Fibroblast of skin of back (primary cell): Measurements from ENCODE around the gene ID3.
"Not testable (repeated sequence)": the region's sequence is repeated elsewhere in the genome, so short reads cannot be mapped to it uniquely, and the experiment has no call there.

Experiments used
- DNase-seq: peaks from one replicate; pipeline ENCODE4 v3.0.0-alpha.2; 2013

The ID3 gene

GRCh38 chr1:23546897-23547584 lies 12.3 kb downstream of the ID3 start:
- DNase-seq, result no peak

DNA sequence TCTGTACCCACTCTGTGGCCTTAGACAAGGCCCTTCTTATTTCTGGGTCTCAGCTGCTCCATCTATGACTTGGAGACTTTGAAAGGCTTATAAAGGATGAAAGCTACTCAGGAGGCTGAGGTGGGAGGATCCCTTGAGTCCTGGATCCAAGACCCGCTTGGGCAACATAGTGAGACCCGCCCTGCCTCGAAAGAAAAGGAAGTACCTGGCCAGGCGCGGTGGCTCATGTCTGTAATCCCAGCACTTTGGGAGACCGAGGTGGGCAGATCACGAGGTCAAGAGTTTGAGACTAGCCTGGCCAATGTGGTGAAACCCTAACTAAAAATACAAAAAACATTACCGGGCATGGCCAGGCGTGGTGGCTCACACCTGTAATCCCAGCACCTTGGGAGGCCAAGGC lies 13.4 kb downstream of the ID3 start:
- no peak for DNase-seq

DNA sequence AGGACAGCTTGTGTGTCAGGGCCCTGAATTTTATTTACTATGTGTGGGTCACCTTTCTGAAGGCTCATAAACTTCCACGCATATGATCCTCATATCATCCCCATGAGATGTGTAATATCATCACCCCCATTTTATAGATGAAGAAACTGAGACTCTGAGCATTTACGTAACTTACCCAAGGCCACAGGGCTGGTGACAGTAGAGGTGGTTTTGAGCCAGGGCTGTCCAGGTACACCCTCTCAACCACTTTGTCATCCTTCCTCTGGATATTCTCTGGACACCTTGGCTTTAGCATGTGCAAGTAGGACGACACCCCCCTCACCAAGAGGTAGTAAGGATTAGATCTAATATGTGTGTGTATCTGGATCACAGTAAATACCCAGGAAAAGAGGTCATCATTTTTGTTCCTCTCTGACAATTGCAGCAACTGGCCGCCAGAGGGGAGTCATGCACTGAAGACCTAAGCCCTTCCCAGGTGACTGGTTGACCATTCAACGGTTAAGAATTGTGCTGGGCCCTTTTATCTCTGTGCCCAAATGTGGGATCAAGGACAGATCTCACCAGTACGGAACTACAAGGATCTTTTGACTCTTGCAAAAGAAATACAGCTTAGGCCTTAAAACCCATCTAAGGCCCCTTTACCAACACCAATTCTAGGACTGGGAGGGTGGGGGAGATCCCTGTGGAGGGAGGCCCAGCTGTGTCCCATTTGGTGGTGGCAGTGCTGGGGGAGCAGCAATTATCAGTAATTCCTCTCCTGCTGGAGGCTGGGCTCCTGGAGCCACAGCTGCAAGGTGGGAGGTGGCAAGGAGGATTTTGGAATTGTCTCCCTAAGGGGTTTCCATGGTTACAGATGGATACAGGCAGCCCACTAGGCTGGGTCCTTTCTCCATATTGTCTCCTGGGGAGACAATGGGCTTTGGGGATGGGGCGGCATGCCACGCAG lies 14.6 kb downstream of the ID3 start:
- DNase-seq, result peak; percentile 76

DNA sequence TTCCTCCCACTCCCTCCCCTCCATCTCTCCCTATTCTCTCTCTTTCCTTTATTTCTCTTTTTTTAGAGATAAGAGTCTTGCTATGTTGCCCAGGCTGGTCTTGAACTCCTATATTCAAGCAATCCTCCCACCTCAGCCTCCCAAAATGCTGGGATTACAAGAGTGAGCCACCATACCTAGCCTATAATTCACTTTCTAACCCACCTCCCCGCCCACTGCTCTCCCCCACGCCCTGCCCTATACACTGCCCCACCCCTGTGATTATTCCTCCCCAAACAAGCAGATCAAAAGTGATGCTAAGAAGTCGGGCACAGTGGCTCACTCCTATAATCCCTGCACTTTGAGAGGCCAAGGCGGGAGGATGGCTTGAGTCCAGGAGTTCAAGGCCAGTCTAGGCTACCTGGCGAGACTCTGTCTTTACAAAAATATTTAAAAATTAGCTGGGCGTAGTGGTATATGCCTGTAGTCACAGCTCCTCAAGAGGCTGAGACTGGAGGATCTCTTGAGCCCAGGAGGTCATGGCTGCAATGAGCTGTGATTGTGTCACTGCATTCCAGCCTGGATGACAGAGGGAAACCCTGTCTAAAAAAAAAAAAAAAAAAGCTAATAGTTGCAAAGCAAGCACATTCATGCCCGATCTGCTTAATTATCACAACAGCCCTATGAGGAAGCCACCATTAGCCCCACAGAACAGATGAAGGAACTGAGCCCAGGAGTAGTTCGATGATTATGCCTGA lies 15.4 kb downstream of the ID3 start:
- DNase-seq, result peak; percentile 58

- not testable (repeated sequence) for DNase-seq
Measured at GRCh38 chr1:23542940-23543339, 16.4 kb downstream of the ID3 start.

- DNase-seq, result peak; percentile 87
Measured at GRCh38 chr1:23539698-23540266, 19.5 kb downstream of the ID3 start.

DNA sequence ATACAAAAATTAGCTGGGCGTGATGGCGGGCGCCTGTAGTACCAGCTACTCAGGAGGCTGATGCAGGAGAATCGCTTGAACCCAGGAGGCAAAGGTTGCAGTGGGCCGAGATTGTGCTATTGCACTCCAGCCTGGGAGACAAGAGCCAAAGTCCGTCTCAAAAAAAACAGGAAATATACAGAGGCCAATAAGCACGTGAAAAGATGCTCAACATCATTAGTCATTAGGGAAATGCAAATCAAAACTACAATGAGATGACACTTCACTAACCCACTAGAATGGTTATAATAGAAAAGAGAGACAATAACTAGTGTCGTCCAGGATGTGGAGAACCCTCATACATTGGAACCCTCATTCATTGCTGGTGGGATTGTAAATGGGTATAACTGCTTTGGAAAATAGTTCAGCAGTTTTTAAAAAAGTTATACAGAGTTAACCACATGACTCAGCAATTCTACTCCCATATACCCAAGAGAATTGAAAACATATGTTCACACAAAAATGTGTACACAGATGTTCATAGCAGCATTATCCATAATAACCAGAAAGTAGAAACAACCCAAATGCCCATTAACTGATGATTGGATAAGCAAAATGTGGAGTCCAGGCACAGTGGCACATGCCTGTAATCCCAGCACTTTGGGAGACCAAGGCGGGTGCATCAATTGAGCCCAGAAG lies 21.9 kb downstream of the ID3 start:
- DNase-seq, result peak; percentile 51

GRCh38 chr1:23533246-23534023 lies 25.9 kb downstream of the ID3 start:
- no peak for DNase-seq

- no peak for DNase-seq
Measured at GRCh38 chr1:23531562-23532094, 27.7 kb downstream of the ID3 start.

GRCh38 chr1:23530747-23531561 lies 28.3 kb downstream of the ID3 start, which contains the start of gene E2F2:
Gene E2F2, minus strand, starts transcription at chr1:23531233. Its CDS starts 440 bp downstream, at chr1:23530793.
- DNase-seq, result peak; percentile 83

- DNase-seq, result no peak
Measured at GRCh38 chr1:23530087-23530746, 29.1 kb downstream of the ID3 start.

DNA sequence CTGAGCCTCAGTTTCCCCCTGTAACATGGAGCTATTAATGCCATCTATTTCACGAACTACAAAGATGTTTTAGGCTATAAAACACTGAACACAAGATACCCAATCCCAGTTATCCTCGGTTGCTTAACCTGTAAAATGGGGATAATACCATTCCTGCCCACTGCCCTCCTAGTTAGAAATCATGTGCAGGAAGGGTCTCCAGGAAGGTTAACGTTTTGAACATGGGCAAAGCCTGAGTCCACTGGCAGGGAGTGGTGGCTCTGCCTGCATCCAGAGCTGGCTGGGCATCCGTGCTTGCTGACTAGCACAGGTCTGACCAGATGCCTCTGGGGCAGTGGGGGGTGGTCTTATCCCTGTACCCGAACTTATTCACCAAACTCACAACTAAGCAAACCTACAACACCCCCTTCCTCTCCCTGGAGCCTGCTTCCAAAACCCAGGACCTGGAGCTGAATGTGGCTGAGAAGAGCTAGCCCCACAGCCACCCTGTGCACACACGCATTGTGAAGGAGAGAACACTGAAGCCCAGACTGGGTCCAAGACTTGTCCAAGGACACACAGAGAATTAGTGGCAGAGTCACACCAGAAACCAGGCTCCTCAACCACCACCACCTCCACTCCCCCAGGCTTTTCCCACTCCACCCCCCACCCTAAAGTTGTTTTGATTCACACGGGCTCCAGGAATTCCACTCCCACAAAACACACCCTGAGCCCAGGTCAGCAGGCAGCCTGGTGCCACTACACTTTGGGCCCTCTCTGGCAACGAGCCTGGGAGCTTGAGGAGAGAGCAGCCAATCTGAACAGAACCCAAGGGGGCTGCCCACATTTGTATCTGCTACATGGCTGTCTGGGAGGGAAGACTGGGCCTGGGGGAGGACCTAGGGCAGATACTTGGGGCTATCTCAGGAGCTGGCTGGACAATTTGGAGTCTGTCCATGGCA lies 29.9 kb downstream of the ID3 start:
- DNase-seq, result no peak

- peak; percentile 81 for DNase-seq
Measured at GRCh38 chr1:23528250-23528978, 30.9 kb downstream of the ID3 start.

- no peak for DNase-seq
Measured at GRCh38 chr1:23527900-23528249, 31.4 kb downstream of the ID3 start.

DNA sequence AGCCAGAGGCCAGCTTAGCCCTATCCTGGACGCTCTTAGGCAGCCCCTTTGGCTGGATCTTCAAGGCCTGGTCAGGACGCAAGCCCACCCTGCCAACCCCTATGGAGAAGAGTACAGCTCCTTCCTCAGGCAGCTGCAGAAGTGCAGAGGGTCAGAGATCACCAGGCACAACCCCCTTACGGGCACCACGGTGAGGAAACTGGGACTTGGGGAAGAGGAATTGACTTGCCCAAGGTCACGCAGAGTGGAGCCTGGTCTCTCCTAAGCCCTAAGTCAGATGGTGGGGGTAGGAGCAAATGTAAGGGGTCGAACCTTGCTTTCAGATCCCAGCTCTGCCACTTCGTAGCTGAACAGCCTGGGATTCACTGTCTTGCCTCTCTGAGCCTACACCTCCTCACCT lies 31.9 kb downstream of the ID3 start:
- no peak for DNase-seq

GRCh38 chr1:23526329-23527041 lies 32.8 kb downstream of the ID3 start:
- DNase-seq, result no peak
